HG02970 (cell line): ENCODE data around the gene MSLN.
"Not testable (repeated sequence)": the region's sequence is repeated elsewhere in the genome, so short reads cannot be mapped to it uniquely, and the experiment has no call there.

Source experiments
- ATAC-seq: cut with Tn5 transposase; IDR thresholded peaks from one replicate; pipeline ENCODE4 v1.9.1; 2021; ENCODE audit warnings: mild to moderate bottlenecking, moderate library complexity, moderate number of reproducible peaks; ENCODE audit not compliant: unreplicated experiment, low FRiP score

Gene MSLN

GRCh38 chr16:734208-734980, 26.1 kb upstream of the MSLN start:
- no peak for ATAC-seq

- ATAC-seq: no peak
These were observed 25.3 kb upstream of the MSLN start for GRCh38 chr16:734981-735881.

- ATAC-seq: no peak
These were observed 24.5 kb upstream of the MSLN start for GRCh38 chr16:735982-736453.

GRCh38 chr16:736936-737481, 23.5 kb upstream of the MSLN start:
- ATAC-seq: no peak

DNA sequence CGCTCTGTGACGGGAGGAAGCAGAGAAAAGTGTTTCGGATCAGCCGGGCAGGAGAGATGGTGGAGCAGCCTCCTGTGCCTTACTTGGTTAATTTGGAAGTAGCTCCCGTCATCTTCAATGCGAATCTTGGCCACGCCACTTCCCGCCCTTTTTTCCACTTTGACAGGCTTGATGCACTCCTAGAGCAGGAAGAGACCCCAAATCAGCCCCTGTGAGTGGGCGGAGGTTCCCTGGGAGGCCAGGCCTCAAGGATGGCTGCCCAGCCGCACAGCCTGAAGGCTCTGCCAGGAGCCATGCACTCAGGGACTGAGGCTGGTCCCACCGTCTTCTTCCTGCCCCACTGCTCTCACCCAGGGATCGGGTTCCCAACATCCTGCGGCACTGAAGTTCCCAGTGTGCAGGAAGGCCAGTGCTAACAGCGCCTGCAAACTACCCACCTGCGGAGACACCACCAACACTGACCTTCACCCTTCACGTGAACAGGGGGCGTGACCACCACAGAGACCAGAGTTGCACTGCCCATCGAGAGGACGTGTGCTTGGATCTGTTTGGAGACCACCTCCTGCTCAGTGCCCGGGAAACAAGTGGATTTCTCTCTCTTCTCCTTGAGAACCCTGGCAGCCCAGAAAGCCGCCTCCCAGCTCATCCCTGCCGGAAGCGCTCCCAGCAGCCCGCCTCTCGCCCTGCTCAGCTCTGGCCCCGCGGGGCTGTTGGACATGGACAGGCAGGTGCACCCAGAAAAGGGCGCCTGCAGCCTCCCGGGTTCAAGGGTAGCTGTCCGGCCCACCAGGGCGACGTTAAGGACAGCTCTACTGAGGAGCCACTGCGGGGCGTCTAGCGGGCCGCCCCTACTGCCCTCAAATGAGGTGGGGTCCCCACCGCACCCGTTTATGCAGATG, 20.7 kb upstream of the MSLN start:
- no peak for ATAC-seq

DNA sequence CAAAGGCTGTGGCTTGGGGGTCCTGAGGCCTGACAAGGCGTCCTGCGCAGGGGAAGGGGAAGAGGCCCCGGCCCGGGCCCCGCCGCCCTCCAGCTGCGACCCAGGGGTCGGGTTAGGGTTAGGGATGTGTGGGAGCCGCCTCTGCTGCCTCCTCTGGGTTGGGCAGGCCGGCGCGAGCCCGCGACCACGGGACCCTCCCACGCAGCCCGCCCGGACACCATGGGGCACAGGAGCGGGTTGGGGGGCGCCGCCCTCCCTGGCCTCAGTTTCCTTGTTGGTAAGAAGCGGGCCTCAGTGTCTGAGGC, 20.1 kb upstream of the MSLN start:
- peak; percentile 9 for ATAC-seq

- ATAC-seq: peak; percentile 93
These were observed 19.6 kb upstream of the MSLN start, which contains the start of gene CIAO3 for GRCh38 chr16:740764-741505. CIAO3 (minus strand) TSS chr16:740997; CDS start chr16:740985, 12 bp downstream.

DNA sequence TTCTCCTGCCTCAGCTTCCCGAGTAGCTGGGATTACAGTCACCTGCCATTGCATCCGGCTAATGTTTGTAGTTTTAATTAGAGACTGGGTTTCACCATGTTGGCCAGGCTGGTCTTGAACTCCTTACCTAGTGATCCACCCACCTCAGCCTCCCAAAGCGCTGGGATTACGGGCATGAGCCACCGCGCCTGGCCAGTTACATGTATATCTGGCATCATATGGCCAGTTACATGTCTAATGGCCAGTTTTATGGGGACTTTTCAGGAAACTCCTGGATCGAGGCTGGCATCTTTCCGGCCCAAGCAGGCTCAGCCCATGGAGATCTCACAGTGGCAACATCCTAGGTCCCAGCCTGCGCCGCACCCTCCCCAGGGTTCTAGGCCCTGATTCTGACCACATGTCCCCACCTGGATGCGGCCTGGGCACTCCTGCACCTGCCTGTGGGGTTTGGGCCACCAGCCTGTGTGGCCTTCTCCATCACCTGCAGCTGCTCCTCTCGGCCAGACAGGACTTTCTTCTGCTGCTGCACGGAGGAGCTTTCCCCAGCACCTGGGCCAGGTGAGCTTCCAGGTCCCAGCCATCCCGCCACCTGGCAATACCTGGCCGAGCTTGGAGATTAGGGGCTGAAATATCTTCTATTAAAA, 18.4 kb upstream of the MSLN start:
- ATAC-seq: no peak

DNA sequence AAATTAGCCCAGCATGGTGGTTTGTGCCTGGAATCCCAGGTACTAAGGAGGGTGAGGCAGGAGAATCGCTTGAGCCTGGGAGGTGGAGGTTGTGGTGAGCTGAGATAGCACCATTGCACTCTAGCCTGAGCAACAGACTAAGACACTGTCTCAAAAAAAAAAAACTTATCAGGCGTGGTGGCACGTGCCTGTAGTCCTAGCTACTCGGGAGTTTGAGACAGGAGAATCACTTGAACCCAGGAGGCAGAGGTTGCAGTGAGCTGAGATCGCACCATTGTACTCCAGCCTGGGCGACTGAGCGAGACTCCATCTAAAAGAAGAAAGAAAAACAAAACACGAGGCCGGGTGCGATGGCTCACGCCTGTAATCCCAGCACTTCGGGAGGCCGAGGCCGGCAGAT, 17.6 kb upstream of the MSLN start:
- ATAC-seq: not testable (repeated sequence)

GRCh38 chr16:743794-744500, 16.6 kb upstream of the MSLN start:
- ATAC-seq: no peak

DNA sequence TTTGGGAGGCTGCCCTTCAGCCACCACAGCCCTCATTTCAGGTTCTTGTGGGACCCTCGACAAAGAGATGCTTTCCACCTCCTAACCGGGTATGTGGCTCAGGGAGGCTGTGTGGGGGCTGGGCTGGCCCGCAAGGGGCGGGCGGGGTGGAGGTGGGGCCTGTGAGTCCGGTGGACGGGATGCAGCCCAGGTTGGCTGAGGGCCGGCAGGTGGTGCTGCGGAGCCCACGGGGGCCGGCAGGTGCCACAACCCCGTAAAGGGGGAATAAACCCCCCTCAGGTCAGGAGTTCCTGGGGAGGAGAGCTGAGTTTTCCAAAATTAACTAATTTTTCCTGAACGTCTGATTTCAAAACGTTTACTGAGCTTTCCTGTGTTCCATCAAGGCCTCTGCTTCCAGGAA, 14.8 kb upstream of the MSLN start:
- ATAC-seq: no peak

DNA sequence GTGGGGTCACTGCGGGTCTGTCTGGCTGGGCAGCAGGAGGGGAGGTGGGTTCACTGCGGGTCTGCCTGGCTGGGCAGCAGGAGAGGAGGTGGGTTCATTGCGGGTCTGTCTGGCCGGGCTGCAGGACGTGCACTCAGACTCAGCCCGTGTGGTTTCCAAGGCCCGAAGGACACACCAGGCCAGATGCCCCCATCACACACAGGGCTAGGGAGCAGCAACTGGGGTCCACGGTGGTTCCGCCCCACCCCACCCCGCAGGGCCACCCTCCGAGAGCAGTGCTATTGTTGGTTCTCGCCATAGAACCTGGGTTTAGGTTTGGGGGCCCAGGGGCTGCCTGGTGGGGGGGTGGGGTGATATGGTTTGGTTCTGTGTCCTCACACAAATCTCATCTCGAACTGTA, 13.9 kb upstream of the MSLN start:
- ATAC-seq: no peak

DNA sequence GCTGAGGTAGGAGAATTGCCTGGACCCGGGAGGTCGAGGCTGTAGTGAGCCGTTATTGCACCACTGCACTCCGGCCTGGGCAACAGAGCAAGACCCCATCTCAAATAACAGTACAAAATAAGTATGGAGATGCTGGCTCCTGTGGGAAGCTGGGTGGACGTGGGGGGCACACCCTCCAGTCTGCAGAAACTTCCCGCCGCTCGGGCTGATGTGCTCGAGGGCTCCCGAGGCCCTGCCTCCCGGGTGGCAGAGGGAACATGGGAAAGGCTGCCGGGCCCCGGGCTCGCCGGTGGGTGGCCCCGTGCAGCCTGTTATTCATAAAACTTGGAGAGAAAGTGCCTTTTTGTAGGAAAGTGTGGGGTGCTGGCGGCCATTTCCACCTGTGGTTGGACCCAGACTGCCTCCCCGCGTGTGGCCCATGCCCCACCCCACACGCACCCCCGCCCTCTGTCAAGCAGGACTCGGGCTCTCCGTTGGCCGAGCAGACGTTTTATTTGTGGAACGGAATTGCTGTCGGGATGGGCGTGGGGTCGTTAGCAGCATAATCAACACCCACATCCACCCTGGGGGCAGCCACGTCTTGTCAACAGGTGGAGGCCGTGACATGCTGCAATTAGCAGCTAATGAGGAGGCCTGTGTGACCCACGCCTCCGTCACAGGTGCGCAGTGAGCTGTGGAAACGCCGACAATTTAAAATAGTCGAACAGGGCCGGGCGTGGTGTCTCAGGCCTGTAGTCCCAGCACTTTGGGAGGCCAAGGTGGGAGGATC, 12.4 kb upstream of the MSLN start:
- no peak for ATAC-seq

DNA sequence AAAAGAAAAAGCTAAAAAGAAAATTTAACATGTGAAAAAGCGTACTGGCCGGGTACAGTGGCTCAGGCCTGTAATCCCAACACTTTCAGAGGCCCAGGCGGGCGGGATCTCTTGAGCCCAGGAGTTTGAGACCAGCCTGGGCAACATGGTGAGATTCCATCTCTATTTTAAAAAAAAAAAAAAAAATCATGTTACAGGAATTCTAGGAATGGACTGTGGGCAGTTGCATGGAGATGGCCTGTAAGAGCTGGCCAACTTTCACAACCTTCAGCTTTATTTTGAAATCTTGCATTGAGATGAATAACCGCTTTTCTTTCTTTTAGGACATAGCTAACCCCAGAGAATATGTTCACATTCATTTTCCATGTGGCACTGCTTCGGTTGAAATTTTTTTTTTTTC, 11.5 kb upstream of the MSLN start:
- ATAC-seq: no peak

DNA sequence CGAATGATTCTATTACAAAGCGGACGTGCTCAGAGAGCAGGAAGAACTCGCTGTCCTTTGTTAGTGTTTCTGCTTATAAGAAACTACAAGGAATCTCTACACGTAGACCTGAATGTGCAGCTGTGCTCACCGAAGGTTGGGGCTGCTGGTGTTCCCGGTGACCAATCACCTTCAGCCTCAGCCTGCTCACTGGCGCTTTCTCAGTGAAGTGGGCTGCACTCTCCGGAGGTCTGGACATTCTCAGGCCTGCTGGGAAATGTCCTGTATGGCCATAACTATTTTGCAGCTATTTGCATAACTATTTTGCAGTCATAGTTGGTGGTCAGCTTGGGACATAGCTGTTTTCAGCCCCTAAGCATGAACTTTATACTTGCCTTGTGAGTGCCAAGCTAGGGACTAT, 10.0 kb upstream of the MSLN start:
- ATAC-seq: no peak

DNA sequence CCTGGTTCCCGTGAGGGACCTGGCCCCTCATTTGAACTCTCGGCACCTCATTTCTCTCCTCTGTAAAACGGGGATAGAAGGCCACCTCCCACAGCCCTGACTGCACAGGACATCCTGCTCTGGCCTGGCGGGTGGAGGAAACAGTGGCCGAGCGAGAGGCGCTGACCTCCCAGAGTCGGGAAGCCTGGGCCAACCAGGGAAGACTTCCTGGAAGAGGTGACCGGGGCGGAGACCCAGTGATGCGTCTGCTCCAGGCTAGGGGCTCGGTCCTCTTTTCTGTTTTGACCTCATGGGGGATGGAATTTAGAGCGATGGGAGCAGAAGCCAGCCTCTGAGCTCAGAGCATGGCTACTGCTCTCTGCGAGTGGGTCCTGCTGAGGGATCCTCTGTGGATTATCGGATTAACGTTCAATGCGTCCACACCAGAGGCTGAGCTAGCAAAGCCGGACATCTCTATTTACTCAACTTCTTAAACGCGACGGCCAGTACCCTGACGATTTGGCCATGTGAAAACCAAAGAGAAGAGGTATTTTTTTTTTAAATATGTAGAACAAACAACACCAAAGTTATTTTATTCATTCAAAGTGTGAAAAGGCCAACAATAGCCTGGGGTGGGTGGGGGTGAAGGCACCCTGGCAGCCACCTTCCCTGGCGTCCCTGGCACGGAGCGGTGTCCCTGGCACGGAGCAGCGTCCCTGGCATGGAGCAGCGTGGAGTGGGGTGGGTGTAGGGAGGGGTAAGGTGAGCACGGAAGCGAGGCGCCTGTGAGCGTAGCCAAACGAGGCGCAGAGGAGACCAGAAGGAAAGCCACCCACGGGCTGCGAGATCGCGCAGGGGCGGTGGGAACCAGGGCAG, 9.2 kb upstream of the MSLN start:
- no peak for ATAC-seq

GRCh38 chr16:752007-752312, 8.6 kb upstream of the MSLN start:
- ATAC-seq: no peak
